Esophagus (tissue), 2 donors: Measurements from ENCODE around the gene GTPBP6. TPM values are rescaled to one million over a fixed set of nuclear protein-coding genes. Genes with fewer than 3 reads are reported as not detected.
"Not testable (repeated sequence)": the region's sequence is repeated elsewhere in the genome, so short reads cannot be mapped to it uniquely, and the experiment has no call there.

Experiments used
- H3K27ac ChIP-seq, 2 donors: one replicate each; pipeline ENCODE4 v1.5.1; 2013; ENCODE audit warnings: low read depth in 2 of 2, mild to moderate bottlenecking in 2 of 2, inconsistent platforms in 1 of 2, low read length in 1 of 2, moderate library complexity in 1 of 2
- H3K27me3 ChIP-seq, 2 donors: one replicate each; pipeline ENCODE4 v1.6.1; 2013; ENCODE audit warnings: low read length in 2 of 2, control low read depth in 1 of 2, mild to moderate bottlenecking in 1 of 2; ENCODE audit not compliant: insufficient read depth in 2 of 2, control insufficient read depth in 1 of 2
- H3K36me3 ChIP-seq, 2 donors: one replicate each; pipeline ENCODE4 v1.6.1; 2013; ENCODE audit warnings: low read length in 1 of 2; ENCODE audit not compliant: control insufficient read depth in 2 of 2, insufficient read depth in 2 of 2
- H3K4me1 ChIP-seq, 2 donors: one replicate each; pipeline ENCODE4 v1.6.1; 2013; ENCODE audit warnings: low read length in 1 of 2; ENCODE audit not compliant: control insufficient read depth in 2 of 2, insufficient read depth in 2 of 2
- H3K4me3 ChIP-seq, 2 donors: one replicate each; pipeline ENCODE4 v1.5.1; 2013; ENCODE audit warnings: low read length in 2 of 2, mild to moderate bottlenecking in 2 of 2, low read depth in 1 of 2, moderate library complexity in 1 of 2
- H3K9me3 ChIP-seq, 2 donors: one replicate each; pipeline ENCODE4 v1.6.1; 2013; ENCODE audit warnings: mild to moderate bottlenecking in 2 of 2, low read depth in 1 of 2, low read length in 1 of 2, moderate library complexity in 1 of 2; ENCODE audit not compliant: control insufficient read depth in 2 of 2, insufficient read depth in 1 of 2
- WGBS, 2 donors: extraction: QIAGEN DNeasy Blood & Tissue Kit; methylation state at CpG; one replicate each; pipeline ENCODE4 v1.1.7; 2013; 5-methylcytosine and 5-hydroxymethylcytosine counted together
- polyA plus RNA-seq, 2 donors: library from polyadenylated mRNA; stranded (reverse); fragments of 200-250 nt; gene quantifications; one replicate each; pipeline ENCODE4 v1.2.3, GENCODE V29; 2013
- donor health status: healthy with polysubstance abuse.
- donor health status: Bipolar disorder and iron deficiency.

The GTPBP6 gene
- polyA plus RNA-seq, 2 donors, result 26.4 to 35.3 TPM

- H3K27ac ChIP-seq, result no peak overlapping the region
- peaks cover 0 to 22% of the 10 kb centered on the region in 2 donors for H3K36me3 ChIP-seq
- H3K9me3 ChIP-seq, result no peaks in the 10 kb centered on the region
- H3K4me3 ChIP-seq, result peak overlapping the region in 1 of 2 donors; percentile 6
- 5 to 20% methylated on average over 43 to 51 of the region's 51 CpGs for WGBS, 2 donors
- peaks cover 0 to 4% of the 10 kb centered on the region in 2 donors for H3K4me1 ChIP-seq
- H3K27me3 ChIP-seq, result no peaks in the 10 kb centered on the region
Observed at GRCh38 chrX:331151-331824, 12.7 kb upstream of the GTPBP6 start.

DNA sequence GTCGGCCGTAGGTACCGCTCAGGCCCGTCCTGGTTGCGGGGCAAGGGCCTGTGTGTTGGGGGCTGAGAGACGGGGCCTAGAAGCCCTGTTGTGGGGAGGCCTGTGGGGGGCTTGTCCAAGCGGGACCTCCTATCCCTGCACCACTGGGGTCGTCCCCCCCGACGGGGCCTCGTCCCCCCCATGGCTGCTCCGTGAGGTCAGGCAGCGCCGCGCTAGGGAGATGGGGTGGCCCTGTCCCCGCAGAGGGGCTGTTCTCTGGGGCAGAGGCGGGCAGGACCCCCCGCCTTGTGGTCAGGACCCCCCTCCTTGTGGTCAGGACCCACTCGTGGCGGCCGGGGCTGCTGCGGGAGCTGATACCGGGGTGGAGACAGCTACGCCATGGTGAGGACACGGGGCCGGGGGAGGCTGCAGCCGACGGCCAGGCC lies 12.1 kb upstream of the GTPBP6 start:
- Histone ChIP-seq H3K36me3 (peaks cover 0 to 20% of the 10 kb centered on the region in 2 donors), H3K4me3 (no peak overlapping the region), H3K27me3 (no peaks in the 10 kb centered on the region), H3K27ac (no peak overlapping the region), H3K9me3 (no peaks in the 10 kb centered on the region), H3K4me1 (peaks cover 0 to 4% of the 10 kb centered on the region in 2 donors)
- 16 to 25% methylated on average over 15 to 28 of the region's 28 CpGs for WGBS, 2 donors

GRCh38 chrX:330141-330725 lies 11.6 kb upstream of the GTPBP6 start:
- not testable (repeated sequence) for H3K9me3 ChIP-seq, H3K4me3 ChIP-seq, H3K4me1 ChIP-seq, H3K27me3 ChIP-seq, H3K27ac ChIP-seq
- WGBS, 2 donors, result 70 to 72% methylated on average over 29 of the region's 29 CpGs
- peaks cover 0 to 20% of the 10 kb centered on the region in 2 donors for H3K36me3 ChIP-seq

DNA sequence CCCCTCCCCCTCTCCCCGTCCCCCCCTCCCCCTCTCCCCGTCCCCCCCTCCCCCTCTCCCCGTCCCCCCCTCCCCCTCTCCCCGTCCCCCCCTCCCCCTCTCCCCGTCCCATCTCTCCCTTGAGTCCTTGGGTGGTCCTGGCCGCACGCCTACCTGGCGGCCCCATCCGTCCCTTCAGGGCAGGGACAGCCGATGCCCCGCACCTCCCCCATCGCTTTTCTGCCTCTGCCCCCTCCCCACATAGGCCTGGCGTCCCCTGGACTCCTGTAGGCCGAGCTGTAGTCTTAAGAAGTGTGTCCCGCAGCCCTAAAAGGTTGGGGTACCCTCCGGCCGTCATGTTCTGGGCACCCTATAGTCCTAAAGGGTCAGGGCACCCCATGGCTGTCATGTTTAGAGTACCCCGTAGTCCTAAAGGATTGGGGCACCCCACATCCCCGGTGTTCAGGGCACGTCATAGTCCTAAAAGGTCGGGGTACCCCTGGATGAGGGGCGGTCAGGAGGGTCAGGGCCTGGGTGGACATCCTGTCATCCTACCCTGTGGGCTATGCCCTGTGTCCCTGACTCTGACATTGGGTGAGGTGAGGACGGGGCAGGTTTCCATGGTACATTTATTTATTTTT lies 10.8 kb upstream of the GTPBP6 start:
- 72 to 86% methylated on average over 11 to 18 of the region's 23 CpGs for WGBS, 2 donors
- Histone ChIP-seq H3K9me3 (no peaks in the 10 kb centered on the region), H3K27ac (no peak overlapping the region), H3K4me1 (peaks cover 0 to 4% of the 10 kb centered on the region in 2 donors), H3K36me3 (peaks cover 0 to 16% of the 10 kb centered on the region in 2 donors), H3K4me3 (no peak overlapping the region), H3K27me3 (no peaks in the 10 kb centered on the region)

- no peak overlapping the region for H3K4me3 ChIP-seq
- H3K27me3 ChIP-seq, result no peaks in the 10 kb centered on the region
- no peak overlapping the region for H3K27ac ChIP-seq
- peaks cover 0 to 2% of the 10 kb centered on the region in 2 donors for H3K36me3 ChIP-seq
- H3K9me3 ChIP-seq, result peaks cover 0 to 3% of the 10 kb centered on the region in 2 donors
- WGBS, 2 donors, result 89 to 90% methylated on average over 32 to 33 of the region's 33 CpGs
- peaks cover 0 to 4% of the 10 kb centered on the region in 2 donors for H3K4me1 ChIP-seq
Observed at GRCh38 chrX:327660-328126, 9.1 kb upstream of the GTPBP6 start.

GRCh38 chrX:324664-325063 lies 6.1 kb upstream of the GTPBP6 start:
- not testable (repeated sequence) for H3K36me3 ChIP-seq, H3K4me1 ChIP-seq, H3K4me3 ChIP-seq, H3K27ac ChIP-seq, H3K9me3 ChIP-seq, H3K27me3 ChIP-seq
- 83 to 86% methylated on average over 14 of the region's 14 CpGs for WGBS, 2 donors

DNA sequence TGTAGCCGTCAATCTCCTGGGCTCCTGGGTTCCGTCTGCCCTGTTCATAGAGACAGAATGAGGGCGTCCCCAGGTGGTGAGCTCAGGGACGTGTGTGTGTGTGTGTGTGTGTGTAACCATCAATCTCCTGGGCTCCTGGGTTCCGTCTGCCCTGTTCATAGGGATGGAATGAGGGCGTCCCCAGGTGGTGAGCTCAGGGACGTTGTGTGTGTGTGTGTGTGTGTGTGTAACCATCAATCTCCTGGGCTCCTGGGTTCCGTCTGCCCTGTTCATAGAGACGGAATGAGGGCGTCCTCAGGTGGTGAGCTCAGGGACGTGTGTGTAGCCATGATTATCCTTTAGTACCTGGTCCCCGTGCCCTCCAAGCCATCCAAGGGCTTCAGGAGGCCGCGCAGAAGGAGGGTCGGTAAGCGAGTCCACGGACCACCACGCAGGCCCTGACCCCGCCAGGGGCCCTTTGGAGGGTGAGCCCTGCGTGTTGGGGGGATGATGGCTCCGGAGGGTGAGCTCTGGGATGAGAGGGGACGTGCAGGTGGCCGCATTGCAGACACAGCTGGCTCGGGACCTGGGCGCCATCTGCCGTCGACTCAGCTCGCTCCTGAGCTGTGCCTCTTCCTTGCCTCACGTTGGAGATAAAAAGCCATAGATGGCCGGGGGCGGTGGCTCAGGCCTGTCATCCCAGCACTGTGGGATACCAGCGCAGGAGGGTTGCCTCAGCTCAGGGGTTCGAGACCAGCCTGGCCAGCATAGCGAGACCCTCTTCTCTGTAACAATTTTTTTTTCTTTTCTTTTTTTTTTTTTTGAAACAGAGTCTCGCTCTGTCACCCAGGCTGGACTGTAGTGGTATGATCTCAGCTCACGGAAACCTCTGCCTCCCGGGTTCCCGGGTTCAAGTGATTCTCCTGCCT lies 5.4 kb upstream of the GTPBP6 start:
- H3K9me3 ChIP-seq, result peaks cover 0 to 3% of the 10 kb centered on the region in 2 donors
- no peaks in the 10 kb centered on the region for H3K36me3 ChIP-seq
- 79 to 81% methylated on average over 38 of the region's 38 CpGs for WGBS, 2 donors
- no peaks in the 10 kb centered on the region for H3K27me3 ChIP-seq
- no peak overlapping the region for H3K4me3 ChIP-seq
- H3K4me1 ChIP-seq, result peaks cover 2 to 6% of the 10 kb centered on the region in 2 donors
- H3K27ac ChIP-seq, result no peak overlapping the region

- Histone ChIP-seq H3K9me3 (peaks cover 0 to 3% of the 10 kb centered on the region in 2 donors), H3K27me3 (no peaks in the 10 kb centered on the region), H3K4me3 (peak overlapping the region; percentile 75 to 93), H3K4me1 (peaks cover 9% of the 10 kb centered on the region in 2 donors), H3K27ac (no peak overlapping the region), H3K36me3 (peaks cover 0 to 10% of the 10 kb centered on the region in 2 donors)
- WGBS, 2 donors, result 3 to 4% methylated on average over 24 of the region's 24 CpGs
Observed at GRCh38 chrX:320126-320783, 1.7 kb upstream of the GTPBP6 start.
